Measurements from ENCODE around the gene NOS3.

DNA sequence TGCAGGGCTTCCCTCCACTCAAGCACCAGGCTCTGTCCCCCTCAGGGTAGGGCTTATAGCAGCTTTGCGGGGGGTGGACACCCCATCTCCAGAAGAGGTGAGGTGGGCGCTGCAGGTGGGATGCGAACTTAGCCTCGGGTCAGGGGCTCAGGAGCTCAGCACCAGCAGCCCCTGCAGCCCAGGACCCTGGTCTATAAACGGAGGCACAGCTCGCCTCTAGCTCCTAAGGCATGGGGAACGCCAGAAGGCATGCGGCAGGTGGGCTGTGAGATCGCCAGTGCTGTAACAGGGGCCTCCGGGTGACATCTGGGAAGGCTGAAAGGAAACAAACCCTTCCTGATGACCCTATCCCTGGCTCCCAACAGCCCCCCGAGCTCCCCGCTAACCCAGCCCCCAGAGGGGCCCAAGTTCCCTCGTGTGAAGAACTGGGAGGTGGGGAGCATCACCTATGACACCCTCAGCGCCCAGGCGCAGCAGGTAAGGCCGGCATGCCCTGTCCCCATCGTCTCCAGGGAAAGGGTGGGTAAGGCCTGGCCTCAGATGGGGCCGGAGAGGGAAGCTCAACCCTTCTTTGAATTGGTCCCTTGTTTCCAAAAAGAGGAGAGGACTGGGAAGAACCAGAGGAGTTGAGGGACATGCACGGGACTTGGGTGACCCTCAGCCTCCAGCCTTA, 4.2 kb downstream of the NOS3 start:
- TF ChIP-seq RAD21 (conservative IDR thresholded peaks at IDR 0.05) (no peak), EP300 (conservative IDR thresholded peaks at IDR 0.05; ENCODE audit: poor library complexity, severe bottlenecking) (no peak), POLR2AphosphoS5 (IDR thresholded peaks at IDR 0.05) (no peak), TAF1 (IDR thresholded peaks at IDR 0.05; ENCODE audit: low read depth) (no peak), MXI1 (conservative IDR thresholded peaks at IDR 0.05; ENCODE audit: poor library complexity, severe bottlenecking) (no peak)
- TF ChIP-seq, protein P1, sequence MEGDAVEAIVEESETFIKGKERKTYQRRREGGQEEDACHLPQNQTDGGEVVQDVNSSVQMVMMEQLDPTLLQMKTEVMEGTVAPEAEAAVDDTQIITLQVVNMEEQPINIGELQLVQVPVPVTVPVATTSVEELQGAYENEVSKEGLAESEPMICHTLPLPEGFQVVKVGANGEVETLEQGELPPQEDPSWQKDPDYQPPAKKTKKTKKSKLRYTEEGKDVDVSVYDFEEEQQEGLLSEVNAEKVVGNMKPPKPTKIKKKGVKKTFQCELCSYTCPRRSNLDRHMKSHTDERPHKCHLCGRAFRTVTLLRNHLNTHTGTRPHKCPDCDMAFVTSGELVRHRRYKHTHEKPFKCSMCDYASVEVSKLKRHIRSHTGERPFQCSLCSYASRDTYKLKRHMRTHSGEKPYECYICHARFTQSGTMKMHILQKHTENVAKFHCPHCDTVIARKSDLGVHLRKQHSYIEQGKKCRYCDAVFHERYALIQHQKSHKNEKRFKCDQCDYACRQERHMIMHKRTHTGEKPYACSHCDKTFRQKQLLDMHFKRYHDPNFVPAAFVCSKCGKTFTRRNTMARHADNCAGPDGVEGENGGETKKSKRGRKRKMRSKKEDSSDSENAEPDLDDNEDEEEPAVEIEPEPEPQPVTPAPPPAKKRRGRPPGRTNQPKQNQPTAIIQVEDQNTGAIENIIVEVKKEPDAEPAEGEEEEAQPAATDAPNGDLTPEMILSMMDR (IDR thresholded peaks at IDR 0.05; ENCODE audit: poor library complexity, severe bottlenecking): no peak
- TF ChIP-seq, protein P2, sequence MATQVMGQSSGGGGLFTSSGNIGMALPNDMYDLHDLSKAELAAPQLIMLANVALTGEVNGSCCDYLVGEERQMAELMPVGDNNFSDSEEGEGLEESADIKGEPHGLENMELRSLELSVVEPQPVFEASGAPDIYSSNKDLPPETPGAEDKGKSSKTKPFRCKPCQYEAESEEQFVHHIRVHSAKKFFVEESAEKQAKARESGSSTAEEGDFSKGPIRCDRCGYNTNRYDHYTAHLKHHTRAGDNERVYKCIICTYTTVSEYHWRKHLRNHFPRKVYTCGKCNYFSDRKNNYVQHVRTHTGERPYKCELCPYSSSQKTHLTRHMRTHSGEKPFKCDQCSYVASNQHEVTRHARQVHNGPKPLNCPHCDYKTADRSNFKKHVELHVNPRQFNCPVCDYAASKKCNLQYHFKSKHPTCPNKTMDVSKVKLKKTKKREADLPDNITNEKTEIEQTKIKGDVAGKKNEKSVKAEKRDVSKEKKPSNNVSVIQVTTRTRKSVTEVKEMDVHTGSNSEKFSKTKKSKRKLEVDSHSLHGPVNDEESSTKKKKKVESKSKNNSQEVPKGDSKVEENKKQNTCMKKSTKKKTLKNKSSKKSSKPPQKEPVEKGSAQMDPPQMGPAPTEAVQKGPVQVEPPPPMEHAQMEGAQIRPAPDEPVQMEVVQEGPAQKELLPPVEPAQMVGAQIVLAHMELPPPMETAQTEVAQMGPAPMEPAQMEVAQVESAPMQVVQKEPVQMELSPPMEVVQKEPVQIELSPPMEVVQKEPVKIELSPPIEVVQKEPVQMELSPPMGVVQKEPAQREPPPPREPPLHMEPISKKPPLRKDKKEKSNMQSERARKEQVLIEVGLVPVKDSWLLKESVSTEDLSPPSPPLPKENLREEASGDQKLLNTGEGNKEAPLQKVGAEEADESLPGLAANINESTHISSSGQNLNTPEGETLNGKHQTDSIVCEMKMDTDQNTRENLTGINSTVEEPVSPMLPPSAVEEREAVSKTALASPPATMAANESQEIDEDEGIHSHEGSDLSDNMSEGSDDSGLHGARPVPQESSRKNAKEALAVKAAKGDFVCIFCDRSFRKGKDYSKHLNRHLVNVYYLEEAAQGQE (IDR thresholded peaks at IDR 0.05; ENCODE audit: borderline replicate concordance): no peak
